Panc1 (cell line): ENCODE results near the gene FHIT. TPM values are rescaled to one million over a fixed set of nuclear protein-coding genes. Genes with fewer than 3 reads are reported as not detected.

ENCODE experiments used
- ATAC-seq: fragments of 200-7000 bp; cut with Tn5 transposase; 2 replicates; pipeline ENCODE4 v1.9.1; 2020; ENCODE audit warnings: mild to moderate bottlenecking, moderate library complexity
- BruUV-seq: library from RNA; stranded (reverse); fragments of 400-500 nt; replicated peaks from 2 replicates; lab custom pipeline; 2021; lab: Mats Ljungman, UMichigan
- CTCF ChIA-PET: fragments of 300-600 bp; sonication (Branson Sonifier 250); formaldehyde crosslinking; loops from one replicate; lab custom pipeline; 2022; ENCODE audit warnings: antibody characterized with exemption; lab: Charles Lee
- POLR2A ChIA-PET: fragments of 300-600 bp; sonication (Branson Sonifier 250); formaldehyde crosslinking; loops from one replicate; lab custom pipeline; 2022; ENCODE audit warnings: antibody characterized with exemption; lab: Charles Lee
- DNase-seq: peaks from one replicate; pipeline ENCODE4 v3.0.0-alpha.2; 2010; ENCODE audit warnings: low read depth, low spot score
- H3K27ac ChIP-seq: 2 replicates; pipeline ENCODE4 v1.5.1; 2011; ENCODE audit warnings: mild to moderate bottlenecking, low read length, inconsistent platforms
- H3K27me3 ChIP-seq: fragments of 200-500 bp; sonication (Bioruptor generic); 2 replicates; pipeline ENCODE4 v1.6.0; 2014; ENCODE audit warnings: low read length, inconsistent platforms; ENCODE audit not compliant: control insufficient read depth, insufficient read depth
- H3K36me3 ChIP-seq: fragments of 200-500 bp; sonication (Bioruptor generic); 2 replicates; pipeline ENCODE4 v1.5.1; 2014; ENCODE audit warnings: inconsistent platforms, mild to moderate bottlenecking, low read length, moderate library complexity; ENCODE audit not compliant: control insufficient read depth, insufficient read depth
- H3K4me1 ChIP-seq: 2 replicates; pipeline ENCODE4 v1.5.1; 2011; ENCODE audit warnings: inconsistent platforms, mild to moderate bottlenecking, low read length, moderate library complexity; ENCODE audit not compliant: control insufficient read depth, insufficient read depth
- H3K4me3 ChIP-seq, 2 experiments: 2 replicates each; pipeline ENCODE4 v1.5.1; 2011 to 2012; ENCODE audit warnings: low read depth in 2 of 2, low read length in 2 of 2, mild to moderate bottlenecking in 2 of 2, inconsistent platforms in 1 of 2, moderate library complexity in 1 of 2
- H3K9me3 ChIP-seq: fragments of 200-500 bp; sonication (Bioruptor generic); 2 replicates; pipeline ENCODE4 v1.5.1; 2014; ENCODE audit warnings: low read depth, mild to moderate bottlenecking, inconsistent platforms, low read length, moderate library complexity; ENCODE audit not compliant: control insufficient read depth, insufficient read depth
- POLR2AphosphoS5 ChIP-seq: IDR thresholded peaks from 2 replicates; pipeline ENCODE4 v1.6.1; 2012; ENCODE audit warnings: mild to moderate bottlenecking, low read depth, low read length, moderate library complexity
- SIN3A ChIP-seq: IDR thresholded peaks from 2 replicates; pipeline ENCODE4 v1.6.1; 2012; ENCODE audit warnings: low read depth, mild to moderate bottlenecking, low read length, moderate library complexity, borderline replicate concordance; ENCODE audit not compliant: insufficient read depth
- TCF7L2 ChIP-seq: IDR thresholded peaks from 2 replicates; pipeline ENCODE4 v1.6.1; 2011; ENCODE audit warnings: mild to moderate bottlenecking, low read depth, low read length, inconsistent platforms
- in situ Hi-C: cut with HindIII; loops from 2 replicates; pipeline ENCODE4 v1.10.0; 2016; ENCODE audit warnings: low sequenced_read_pairs, low pct_unique_long_range_greater_than_20kb
- intact Hi-C: fragments of 100-400 bp; cut with micrococcal nuclease; formaldehyde crosslinking; loops from one replicate; pipeline ENCODE4 v1.10.0; 2022; ENCODE audit not compliant: unreplicated experiment
- total RNA-seq: library from RNA; stranded (reverse); gene quantifications from one replicate; pipeline ENCODE4 v1.2.1, GENCODE V29; 2021; ENCODE audit not compliant: unreplicated experiment
- TF ChIP-seq, protein P1 (sequence below), 2 experiments: IDR thresholded peaks; 2 replicates each; pipeline ENCODE4 v1.6.1; 2011 to 2012; ENCODE audit warnings: low read depth in 2 of 2, control low read depth in 1 of 2, low read length in 1 of 2, mild to moderate bottlenecking in 1 of 2, moderate library complexity in 1 of 2; ENCODE audit not compliant: insufficient read depth in 1 of 2
- TF ChIP-seq, protein P2 (sequence below): fragments of 450-650 bp; IDR thresholded peaks from 2 replicates; pipeline ENCODE4 v1.5.1; 2017; ENCODE audit warnings: mild to moderate bottlenecking

The FHIT gene
- total RNA-seq, 1 experiment from 2014 or later = 2.2 TPM

DNA sequence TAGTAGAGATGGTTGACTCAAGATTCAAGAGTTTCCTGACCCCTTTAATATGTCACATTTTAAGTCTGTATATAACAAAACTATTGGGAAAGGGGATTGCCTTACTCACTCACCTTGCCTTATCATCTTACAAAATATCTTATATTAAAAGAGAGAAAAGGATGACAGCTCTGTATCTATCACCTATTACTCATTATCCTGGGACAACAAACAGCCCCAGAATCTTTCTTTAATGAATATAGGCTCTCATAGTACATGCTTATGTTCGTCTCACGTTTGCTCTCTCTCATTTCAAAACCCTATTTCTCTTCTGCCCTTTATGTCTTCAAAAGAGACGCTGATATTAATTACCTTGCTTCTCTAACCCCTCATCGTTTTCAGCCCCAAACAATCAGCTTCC, 1178.0 kb downstream of the FHIT start:
- TF ChIP-seq TCF7L2 (no peak), POLR2AphosphoS5 (no peak), SIN3A (no peak)
- TF ChIP-seq, protein P1, sequence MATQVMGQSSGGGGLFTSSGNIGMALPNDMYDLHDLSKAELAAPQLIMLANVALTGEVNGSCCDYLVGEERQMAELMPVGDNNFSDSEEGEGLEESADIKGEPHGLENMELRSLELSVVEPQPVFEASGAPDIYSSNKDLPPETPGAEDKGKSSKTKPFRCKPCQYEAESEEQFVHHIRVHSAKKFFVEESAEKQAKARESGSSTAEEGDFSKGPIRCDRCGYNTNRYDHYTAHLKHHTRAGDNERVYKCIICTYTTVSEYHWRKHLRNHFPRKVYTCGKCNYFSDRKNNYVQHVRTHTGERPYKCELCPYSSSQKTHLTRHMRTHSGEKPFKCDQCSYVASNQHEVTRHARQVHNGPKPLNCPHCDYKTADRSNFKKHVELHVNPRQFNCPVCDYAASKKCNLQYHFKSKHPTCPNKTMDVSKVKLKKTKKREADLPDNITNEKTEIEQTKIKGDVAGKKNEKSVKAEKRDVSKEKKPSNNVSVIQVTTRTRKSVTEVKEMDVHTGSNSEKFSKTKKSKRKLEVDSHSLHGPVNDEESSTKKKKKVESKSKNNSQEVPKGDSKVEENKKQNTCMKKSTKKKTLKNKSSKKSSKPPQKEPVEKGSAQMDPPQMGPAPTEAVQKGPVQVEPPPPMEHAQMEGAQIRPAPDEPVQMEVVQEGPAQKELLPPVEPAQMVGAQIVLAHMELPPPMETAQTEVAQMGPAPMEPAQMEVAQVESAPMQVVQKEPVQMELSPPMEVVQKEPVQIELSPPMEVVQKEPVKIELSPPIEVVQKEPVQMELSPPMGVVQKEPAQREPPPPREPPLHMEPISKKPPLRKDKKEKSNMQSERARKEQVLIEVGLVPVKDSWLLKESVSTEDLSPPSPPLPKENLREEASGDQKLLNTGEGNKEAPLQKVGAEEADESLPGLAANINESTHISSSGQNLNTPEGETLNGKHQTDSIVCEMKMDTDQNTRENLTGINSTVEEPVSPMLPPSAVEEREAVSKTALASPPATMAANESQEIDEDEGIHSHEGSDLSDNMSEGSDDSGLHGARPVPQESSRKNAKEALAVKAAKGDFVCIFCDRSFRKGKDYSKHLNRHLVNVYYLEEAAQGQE (IDR thresholded peaks at IDR 0.05; ENCODE audit: insufficient read depth in 1 of 2, low read depth in 2 of 2, low read length in 1 of 2) = no peak
- TF ChIP-seq, protein P2, sequence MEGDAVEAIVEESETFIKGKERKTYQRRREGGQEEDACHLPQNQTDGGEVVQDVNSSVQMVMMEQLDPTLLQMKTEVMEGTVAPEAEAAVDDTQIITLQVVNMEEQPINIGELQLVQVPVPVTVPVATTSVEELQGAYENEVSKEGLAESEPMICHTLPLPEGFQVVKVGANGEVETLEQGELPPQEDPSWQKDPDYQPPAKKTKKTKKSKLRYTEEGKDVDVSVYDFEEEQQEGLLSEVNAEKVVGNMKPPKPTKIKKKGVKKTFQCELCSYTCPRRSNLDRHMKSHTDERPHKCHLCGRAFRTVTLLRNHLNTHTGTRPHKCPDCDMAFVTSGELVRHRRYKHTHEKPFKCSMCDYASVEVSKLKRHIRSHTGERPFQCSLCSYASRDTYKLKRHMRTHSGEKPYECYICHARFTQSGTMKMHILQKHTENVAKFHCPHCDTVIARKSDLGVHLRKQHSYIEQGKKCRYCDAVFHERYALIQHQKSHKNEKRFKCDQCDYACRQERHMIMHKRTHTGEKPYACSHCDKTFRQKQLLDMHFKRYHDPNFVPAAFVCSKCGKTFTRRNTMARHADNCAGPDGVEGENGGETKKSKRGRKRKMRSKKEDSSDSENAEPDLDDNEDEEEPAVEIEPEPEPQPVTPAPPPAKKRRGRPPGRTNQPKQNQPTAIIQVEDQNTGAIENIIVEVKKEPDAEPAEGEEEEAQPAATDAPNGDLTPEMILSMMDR = no peak
- Histone ChIP-seq H3K27me3 (no peaks in the 10 kb centered on the region), H3K27ac (no peak overlapping the region), H3K36me3 (no peaks in the 10 kb centered on the region), H3K4me1 (no peaks in the 10 kb centered on the region), H3K9me3 (no peaks in the 10 kb centered on the region), H3K4me3 (no peak overlapping the region)
- DNase-seq = no peak
- CTCF ChIA-PET = no interaction called here
- no TSS peak for BruUV-seq
- intact Hi-C loops (no loop called here), in situ Hi-C loops (no loop called here)
- POLR2A ChIA-PET = no interaction called here
- no peak for ATAC-seq

DNA sequence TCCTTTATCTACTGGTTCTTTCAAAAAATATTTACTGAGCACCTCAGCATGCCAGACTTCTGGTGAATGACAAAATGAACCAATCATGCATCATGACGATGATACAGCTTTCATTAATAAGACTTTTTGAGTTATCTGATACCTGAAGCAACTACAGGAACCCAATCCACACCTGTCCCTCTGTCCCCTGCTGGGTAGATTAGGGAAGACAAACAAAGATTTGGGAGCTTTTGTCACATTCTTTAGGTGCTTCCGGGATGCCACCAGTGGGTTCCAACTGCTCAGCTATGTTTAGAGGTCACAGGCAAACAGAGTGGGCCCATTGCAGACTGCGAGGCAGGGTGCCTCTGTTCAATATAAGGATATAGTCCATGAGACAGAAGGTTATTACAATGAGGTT, 1180.9 kb downstream of the FHIT start:
- Histone ChIP-seq H3K27me3 (no peaks in the 10 kb centered on the region), H3K4me3 (no peak overlapping the region), H3K4me1 (no peaks in the 10 kb centered on the region), H3K27ac (no peak overlapping the region), H3K9me3 (no peaks in the 10 kb centered on the region), H3K36me3 (no peaks in the 10 kb centered on the region)
- ChIA-PET CTCF (no interaction called here), POLR2A (no interaction called here)
- no TSS peak for BruUV-seq
- intact Hi-C loops (no loop called here), in situ Hi-C loops (no loop called here)
- TF ChIP-seq TCF7L2 = no peak
- TF ChIP-seq, protein P2 = no peak
- no peak for TF ChIP-seq POLR2AphosphoS5
- no peak for TF ChIP-seq SIN3A
- TF ChIP-seq, protein P1 (IDR thresholded peaks at IDR 0.05; ENCODE audit: insufficient read depth in 1 of 2, low read depth in 2 of 2, low read length in 1 of 2) = no peak
- DNase-seq (no peak), ATAC-seq (no peak)
